ENCODE data around the gene GLYR1.

DNA sequence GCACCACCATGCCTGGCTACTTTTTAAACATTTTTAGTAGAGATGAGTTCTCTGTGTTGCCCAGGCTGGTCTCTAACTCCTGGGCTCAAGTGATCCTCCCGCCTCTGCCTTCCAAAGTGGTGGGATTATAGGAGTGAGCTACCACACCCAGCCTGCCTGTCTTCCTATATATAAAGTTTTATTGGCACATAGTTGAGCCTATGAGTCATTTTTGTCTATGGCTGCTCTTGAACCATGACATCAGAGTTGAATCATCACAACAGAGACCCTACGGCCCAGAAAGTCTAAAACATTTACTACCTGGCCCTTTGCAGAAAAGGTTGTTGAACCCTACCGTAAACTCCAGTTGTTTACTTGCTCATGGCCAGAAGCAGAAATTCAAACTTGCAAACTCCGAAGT is 66.9 kb downstream of the GLYR1 start:
- TF ChIP-seq, protein P1, sequence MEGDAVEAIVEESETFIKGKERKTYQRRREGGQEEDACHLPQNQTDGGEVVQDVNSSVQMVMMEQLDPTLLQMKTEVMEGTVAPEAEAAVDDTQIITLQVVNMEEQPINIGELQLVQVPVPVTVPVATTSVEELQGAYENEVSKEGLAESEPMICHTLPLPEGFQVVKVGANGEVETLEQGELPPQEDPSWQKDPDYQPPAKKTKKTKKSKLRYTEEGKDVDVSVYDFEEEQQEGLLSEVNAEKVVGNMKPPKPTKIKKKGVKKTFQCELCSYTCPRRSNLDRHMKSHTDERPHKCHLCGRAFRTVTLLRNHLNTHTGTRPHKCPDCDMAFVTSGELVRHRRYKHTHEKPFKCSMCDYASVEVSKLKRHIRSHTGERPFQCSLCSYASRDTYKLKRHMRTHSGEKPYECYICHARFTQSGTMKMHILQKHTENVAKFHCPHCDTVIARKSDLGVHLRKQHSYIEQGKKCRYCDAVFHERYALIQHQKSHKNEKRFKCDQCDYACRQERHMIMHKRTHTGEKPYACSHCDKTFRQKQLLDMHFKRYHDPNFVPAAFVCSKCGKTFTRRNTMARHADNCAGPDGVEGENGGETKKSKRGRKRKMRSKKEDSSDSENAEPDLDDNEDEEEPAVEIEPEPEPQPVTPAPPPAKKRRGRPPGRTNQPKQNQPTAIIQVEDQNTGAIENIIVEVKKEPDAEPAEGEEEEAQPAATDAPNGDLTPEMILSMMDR (IDR thresholded peaks at IDR 0.05), result no peak
- TF ChIP-seq POLR2AphosphoS5 (IDR thresholded peaks at IDR 0.05), result no peak
